IPS DF 4.7 (cell line): Measurements from ENCODE around the gene DYNLT2.
"Not testable (repeated sequence)": the region's sequence is repeated elsewhere in the genome, so short reads cannot be mapped to it uniquely, and the experiment has no call there.

Source experiments
- DNase-seq: peaks from one replicate; pipeline ENCODE4 v3.0.0-alpha.2; 2013; ENCODE audit warnings: low spot score; ENCODE audit errors: extremely low read depth

The DYNLT2 gene

GRCh38 chr6:169783971-169784820, 32.8 kb upstream of the DYNLT2 start:
- no peak for DNase-seq

DNA sequence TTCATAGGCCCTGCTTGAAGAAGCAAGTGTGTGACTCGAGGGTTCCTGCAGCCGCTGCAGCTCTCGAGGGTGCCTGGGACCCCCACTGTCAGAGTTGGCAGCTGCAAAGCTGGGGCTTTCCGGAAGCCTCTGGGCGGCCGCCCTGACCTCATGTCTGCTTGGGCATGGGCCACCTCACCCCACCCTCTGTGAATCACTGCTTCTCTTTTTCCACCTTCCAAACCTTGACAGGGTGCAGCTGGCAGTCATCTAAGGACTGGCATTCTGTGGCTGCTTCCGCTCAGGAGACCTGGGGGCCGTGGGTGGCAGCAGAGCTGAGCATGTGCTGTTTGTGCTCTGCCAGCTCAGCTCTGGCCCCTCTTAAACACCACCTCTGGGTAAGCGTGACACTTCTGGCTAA, 32.0 kb upstream of the DYNLT2 start:
- DNase-seq, result no peak

DNA sequence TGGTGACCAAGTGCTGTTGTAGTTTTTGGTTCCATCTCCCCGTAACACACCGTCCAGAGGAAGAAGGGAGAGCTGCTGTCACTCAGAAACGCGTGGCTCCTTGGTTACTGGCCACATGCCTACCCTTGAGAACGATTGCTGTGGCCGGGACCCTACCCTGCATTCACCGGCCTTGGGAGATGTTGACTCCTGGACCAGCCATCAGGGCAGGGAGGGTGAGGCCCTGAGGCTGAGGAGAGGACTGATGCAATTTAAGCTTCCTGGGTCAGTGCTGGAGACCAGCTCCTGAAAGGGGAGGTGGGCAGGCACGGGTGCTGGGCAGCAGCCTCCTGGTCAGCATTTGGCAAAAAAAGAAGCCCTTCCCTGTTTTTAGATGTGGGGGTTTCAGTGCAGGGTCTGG, 31.6 kb upstream of the DYNLT2 start:
- no peak for DNase-seq

DNA sequence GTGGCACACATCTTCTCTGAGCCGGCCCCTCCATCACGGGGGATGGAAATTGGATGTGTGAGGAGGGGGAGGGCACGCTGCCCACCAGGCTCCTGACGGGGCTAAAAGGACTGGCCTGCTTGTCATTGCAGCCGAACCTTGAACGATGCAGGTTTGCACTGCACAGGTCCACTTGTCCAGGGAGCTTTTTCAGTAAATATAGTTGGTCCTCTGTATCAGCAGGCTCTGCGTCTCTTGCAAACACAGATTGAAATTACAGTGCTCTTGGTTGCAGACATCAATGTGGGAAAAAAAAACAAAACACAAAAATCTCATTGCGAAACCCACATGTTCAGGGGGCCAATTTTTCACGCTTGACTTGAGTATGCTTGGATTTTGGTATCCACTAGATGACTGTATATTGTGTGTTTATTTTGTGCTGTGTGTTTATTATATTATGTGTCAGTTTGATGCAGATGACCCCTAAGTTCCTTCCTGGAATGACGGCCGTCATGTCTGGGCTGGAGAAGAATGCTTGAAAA, 29.3 kb upstream of the DYNLT2 start:
- no peak for DNase-seq

DNA sequence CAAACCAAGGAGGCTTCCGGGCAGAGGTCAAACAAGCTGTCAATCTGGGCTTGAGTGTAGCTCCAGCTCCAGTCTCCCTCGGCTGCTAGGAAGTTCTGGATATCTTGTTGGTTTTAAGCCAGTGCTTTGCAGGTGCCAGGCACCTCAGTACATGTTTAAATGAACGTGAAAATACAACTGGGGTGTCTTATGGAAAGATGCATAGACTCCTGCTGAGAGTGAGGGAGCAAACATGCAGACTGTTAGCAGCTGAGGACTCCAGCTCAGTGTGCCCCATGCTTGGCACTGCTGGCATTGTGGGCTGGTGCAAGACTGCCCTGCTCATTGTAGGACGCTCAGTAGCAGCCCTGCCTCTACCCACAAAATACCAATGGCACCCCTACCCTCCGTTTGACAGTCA, 28.5 kb upstream of the DYNLT2 start:
- no peak for DNase-seq

- DNase-seq, result no peak
Measured at GRCh38 chr6:169779092-169779815, 27.9 kb upstream of the DYNLT2 start.

GRCh38 chr6:169778646-169779045, 27.3 kb upstream of the DYNLT2 start:
- no peak for DNase-seq

DNA sequence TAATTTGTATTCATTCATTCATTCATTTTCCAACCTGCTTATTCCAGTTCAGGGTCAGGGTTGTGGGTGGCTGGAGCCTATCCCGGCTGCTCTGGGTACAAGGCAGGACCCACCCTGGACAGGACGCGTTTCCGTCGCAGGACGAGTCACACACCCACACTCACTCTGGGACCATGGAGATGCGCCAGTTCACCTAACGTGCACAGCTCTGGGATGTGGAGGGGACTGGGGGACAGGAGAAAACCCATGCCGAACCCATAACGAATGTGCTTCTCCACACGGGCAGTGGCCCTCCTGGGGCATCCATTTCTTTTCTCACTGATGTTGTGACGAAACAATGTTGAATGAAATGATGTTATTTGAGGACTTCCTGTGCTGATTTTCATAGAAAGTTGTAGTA, 26.5 kb upstream of the DYNLT2 start:
- DNase-seq, result no peak

DNA sequence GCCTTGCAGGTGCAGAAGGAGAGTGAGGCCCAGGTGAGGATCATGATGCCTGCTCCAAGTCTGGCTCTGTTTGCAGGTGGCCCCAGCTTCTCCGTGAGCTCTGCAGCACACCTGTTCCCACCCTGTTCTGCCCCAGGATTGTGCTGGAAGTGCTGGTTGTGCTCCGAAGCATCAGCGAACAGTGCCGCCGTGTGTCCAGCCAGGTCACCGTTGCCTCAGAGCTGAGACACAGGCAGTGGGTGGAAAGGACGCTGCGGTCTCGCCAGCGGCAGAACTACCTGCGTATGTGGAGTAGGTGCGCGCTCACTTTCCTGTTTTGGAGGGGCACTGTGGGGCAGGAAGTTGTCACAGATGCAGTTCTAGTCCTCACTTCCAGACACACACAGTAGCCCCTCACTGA, 25.0 kb upstream of the DYNLT2 start:
- no peak for DNase-seq

- DNase-seq, result no peak
Measured at GRCh38 chr6:169775321-169775720, 23.9 kb upstream of the DYNLT2 start.

DNA sequence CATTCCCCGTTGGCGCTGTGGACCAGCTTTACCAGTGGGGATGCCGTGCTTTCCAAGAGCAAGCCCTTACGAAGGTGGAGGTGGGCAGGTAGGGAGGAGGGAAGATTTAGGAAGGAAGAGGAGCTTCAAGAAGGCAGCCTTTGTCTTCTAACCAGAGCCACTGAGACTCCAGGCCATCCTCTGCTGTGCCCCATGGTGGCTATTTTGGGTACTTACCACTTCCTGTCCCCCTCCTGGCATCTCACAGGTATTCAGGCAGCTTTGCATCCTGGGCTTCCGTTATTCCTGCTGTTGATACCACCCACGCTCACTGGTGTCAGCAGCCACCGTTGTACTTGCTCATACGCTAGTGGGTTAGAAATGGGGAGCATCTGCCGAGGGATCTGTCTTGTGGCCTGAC, 23.0 kb upstream of the DYNLT2 start:
- DNase-seq, result no peak

- DNase-seq, result no peak
Measured at GRCh38 chr6:169766921-169767736, 15.8 kb upstream of the DYNLT2 start.

GRCh38 chr6:169766232-169766631, 14.9 kb upstream of the DYNLT2 start:
- no peak for DNase-seq

DNA sequence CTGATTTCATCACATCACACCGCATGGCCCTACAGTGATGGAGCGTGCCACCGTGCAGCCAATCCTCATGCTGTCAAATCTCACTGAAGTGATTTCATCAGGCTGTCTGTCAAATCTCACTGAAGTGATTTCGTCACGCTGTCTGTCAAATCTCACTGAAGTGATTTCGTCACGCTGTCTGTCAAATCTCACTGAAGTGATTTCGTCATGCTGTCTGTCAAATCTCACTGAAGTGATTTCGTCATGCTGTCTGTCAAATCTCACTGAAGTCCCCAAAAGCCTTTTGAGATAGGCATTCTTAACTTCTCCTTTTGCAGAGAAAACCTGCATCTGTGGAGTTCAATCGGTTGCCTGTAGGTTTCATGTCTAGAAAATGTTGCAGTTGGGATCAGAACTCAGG, 14.4 kb upstream of the DYNLT2 start:
- not testable (repeated sequence) for DNase-seq

GRCh38 chr6:169763881-169764280, 12.5 kb upstream of the DYNLT2 start:
- no peak for DNase-seq

GRCh38 chr6:169763308-169763707, 11.9 kb upstream of the DYNLT2 start:
- DNase-seq, result no peak

GRCh38 chr6:169755162-169755561, 3.8 kb upstream of the DYNLT2 start:
- DNase-seq, result no peak

DNA sequence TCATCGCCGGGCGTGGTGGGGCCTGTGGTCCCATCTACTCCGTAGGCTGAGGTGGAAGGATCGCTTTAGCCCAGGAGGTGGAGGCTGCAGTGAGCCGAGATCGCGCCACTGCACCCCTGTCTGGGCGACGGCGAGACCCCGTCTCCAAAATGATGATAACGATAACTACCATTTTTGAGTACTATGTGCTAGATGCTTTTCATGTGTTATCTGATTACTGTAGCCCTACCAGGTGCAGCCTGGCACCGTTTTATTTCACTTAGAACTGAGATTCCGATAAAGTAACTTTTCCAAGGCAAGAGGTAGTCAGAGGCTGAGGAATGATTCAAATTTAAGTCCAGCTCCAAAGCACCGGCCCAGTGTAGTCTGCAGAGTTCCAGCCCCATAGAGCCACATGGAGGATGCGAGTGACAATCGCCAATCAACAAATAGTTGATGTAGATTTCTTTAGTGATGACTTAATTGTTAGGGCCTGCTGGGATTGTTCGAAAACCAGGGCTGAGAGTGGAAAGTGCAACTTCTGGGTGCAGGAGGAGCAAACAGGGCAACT, 777 bp upstream of the DYNLT2 start:
- DNase-seq, result no peak

GRCh38 chr6:169746556-169746955, 4.8 kb downstream of the DYNLT2 start:
- DNase-seq, result no peak

GRCh38 chr6:169745405-169745804, 6.0 kb downstream of the DYNLT2 start:
- no peak for DNase-seq

DNA sequence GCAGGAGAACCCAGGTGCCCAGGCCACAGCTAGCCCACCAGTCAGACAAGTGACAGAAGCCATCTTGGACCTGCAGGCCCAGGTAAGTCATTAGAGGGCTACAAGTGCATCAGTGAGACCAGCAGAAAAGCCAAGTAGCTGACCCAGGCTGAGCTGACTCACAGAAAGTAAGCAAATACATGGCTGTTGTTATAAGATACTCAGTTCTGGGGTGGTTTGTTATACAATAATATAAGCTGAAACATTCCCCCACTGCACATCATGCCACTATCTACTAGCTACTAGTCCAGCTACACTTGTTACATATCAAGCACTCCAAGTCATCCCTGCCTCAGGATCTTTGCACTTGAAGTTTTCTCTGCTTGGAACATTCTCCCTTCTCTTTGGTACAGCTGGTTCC, 10.0 kb downstream of the DYNLT2 start:
- no peak for DNase-seq
